Testis (tissue), 3 donors: ENCODE results near the gene XYLT1. TPM values are rescaled to one million over a fixed set of nuclear protein-coding genes. Genes with fewer than 3 reads are reported as not detected.

ENCODE experiments used
- DNase-seq: peaks from one replicate; pipeline ENCODE4 v3.0.0-alpha.2; 2019
- H3K27ac ChIP-seq, 2 donors: fragments of 200-600 bp; sonication (generic); one replicate each; pipeline ENCODE4 v1.5.1; 2019
- H3K27me3 ChIP-seq: fragments of 200-600 bp; sonication (generic); one replicate; pipeline ENCODE4 v1.5.1; 2019
- H3K36me3 ChIP-seq: fragments of 200-600 bp; sonication (generic); one replicate; pipeline ENCODE4 v1.5.1; 2017; ENCODE audit warnings: low read depth; ENCODE audit errors: missing control alignments
- H3K4me1 ChIP-seq: fragments of 200-600 bp; sonication (generic); one replicate; pipeline ENCODE4 v1.5.1; 2019
- H3K4me3 ChIP-seq, 2 donors: fragments of 200-600 bp; sonication (generic); one replicate each; pipeline ENCODE4 v1.5.1; 2017 to 2019
- H3K9me3 ChIP-seq: fragments of 200-600 bp; sonication (generic); one replicate; pipeline ENCODE4 v1.5.1; 2017
- CTCF ChIP-seq, 3 experiments: fragments of 450-650 bp in 2 of 3; fragments of 200-600 bp in 1 of 3; sonication (generic) in 1 of 3; IDR thresholded peaks; one replicate each; pipeline ENCODE4 v1.5.1; 2016 to 2019; ENCODE audit warnings: antibody characterized with exemption in 3 of 3, mild to moderate bottlenecking in 2 of 3, moderate library complexity in 1 of 3
- POLR2A ChIP-seq: fragments of 450-650 bp; IDR thresholded peaks from one replicate; pipeline ENCODE4 v1.6.1; 2017; ENCODE audit warnings: antibody characterized with exemption, mild to moderate bottlenecking, moderate library complexity
- WGBS, 2 donors: methylation state at CpG; one replicate each; pipeline ENCODE4 v1.1.5; 2018; 5-methylcytosine and 5-hydroxymethylcytosine counted together
- intact Hi-C: fragments of 100-400 bp; cut with DNase I; formaldehyde crosslinking; loops from one replicate; pipeline ENCODE4 v1.15.1; 2023; ENCODE audit warnings: low total_unique reads
- polyA plus RNA-seq: library from polyadenylated mRNA; stranded (reverse); fragments of 350-450 nt; fragmentation: Illumina TruSeq; extraction: RNeasy Lipid Tissue Mini Kit (QIAGEN cat#74804); gene quantifications from one replicate; pipeline ENCODE4 v1.2.3, GENCODE V29; 2014; ENCODE audit warnings: low read depth, low replicate concordance; ENCODE audit not compliant: insufficient read depth
- total RNA-seq, 2 donors: library from RNA; depleted of rRNA; stranded (reverse); fragments of >200 nt; gene quantifications; one replicate each; pipeline ENCODE4 v1.2.3, GENCODE V29; 2016

Gene XYLT1
- total and polyA plus RNA-seq, 3 donors from 2014 or later, result 6.5 to 20.7 (median 13.6) TPM

- 95 to 96% methylated on average over 13 of the region's 13 CpGs for WGBS, 2 donors
- TF ChIP-seq CTCF (IDR thresholded peaks at IDR 0.05), result no peak
- TF ChIP-seq POLR2A, result no peak
These were observed 237.3 kb downstream of the XYLT1 start for GRCh38 chr16:17233318-17234002.

GRCh38 chr16:17232487-17232886 lies 238.3 kb downstream of the XYLT1 start:
- intact Hi-C loops, result no loop called here
- no peaks in the 10 kb centered on the region for H3K9me3 ChIP-seq

More at GRCh38 chr16:17233318-17234002, 237.3 kb downstream of the XYLT1 start:
- intact Hi-C loops, result no loop called here
- H3K9me3 ChIP-seq, result no peaks in the 10 kb centered on the region
- H3K4me1 ChIP-seq, result no peaks in the 10 kb centered on the region
- H3K27me3 ChIP-seq, result no peaks in the 10 kb centered on the region
- H3K4me3 ChIP-seq, result no peak overlapping the region
- no peaks in the 10 kb centered on the region for H3K36me3 ChIP-seq
- no peak for DNase-seq
- H3K27ac ChIP-seq, result no peak overlapping the region

DNA sequence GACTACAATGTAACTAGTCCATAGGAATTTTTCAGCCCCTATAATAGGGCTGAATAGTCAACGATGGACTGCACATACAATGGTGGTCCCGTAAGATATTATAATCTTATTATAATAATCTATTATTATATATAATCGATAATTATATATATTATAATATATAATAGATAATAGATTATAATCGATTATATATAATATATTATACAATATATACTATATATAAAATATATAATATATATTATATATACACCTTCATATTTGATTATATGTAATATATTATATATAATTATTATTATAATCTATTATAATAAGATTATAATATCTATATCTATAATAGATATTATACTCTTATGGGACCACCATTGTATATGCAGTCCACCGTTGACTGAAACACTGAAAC lies 238.8 kb downstream of the XYLT1 start:
- 91 to 94% methylated on average over 5 of the region's 5 CpGs for WGBS, 2 donors
- no peak for TF ChIP-seq CTCF (IDR thresholded peaks at IDR 0.05)
- no peak for TF ChIP-seq POLR2A
- Histone ChIP-seq H3K4me3 (no peak overlapping the region), H3K27me3 (no peaks in the 10 kb centered on the region), H3K4me1 (no peaks in the 10 kb centered on the region), H3K36me3 (no peaks in the 10 kb centered on the region), H3K27ac (no peak overlapping the region), H3K9me3 (no peaks in the 10 kb centered on the region)
- DNase-seq, result no peak
- intact Hi-C loops, result no loop called here

More at GRCh38 chr16:17232487-17232886, 238.3 kb downstream of the XYLT1 start:
- Histone ChIP-seq H3K4me1 (no peaks in the 10 kb centered on the region), H3K27me3 (no peaks in the 10 kb centered on the region), H3K4me3 (no peak overlapping the region), H3K27ac (no peak overlapping the region), H3K36me3 (no peaks in the 10 kb centered on the region)
- TF ChIP-seq CTCF (IDR thresholded peaks at IDR 0.05) (no peak), POLR2A (no peak)
- 96 to 97% methylated on average over 6 of the region's 6 CpGs for WGBS, 2 donors
- DNase-seq, result no peak

DNA sequence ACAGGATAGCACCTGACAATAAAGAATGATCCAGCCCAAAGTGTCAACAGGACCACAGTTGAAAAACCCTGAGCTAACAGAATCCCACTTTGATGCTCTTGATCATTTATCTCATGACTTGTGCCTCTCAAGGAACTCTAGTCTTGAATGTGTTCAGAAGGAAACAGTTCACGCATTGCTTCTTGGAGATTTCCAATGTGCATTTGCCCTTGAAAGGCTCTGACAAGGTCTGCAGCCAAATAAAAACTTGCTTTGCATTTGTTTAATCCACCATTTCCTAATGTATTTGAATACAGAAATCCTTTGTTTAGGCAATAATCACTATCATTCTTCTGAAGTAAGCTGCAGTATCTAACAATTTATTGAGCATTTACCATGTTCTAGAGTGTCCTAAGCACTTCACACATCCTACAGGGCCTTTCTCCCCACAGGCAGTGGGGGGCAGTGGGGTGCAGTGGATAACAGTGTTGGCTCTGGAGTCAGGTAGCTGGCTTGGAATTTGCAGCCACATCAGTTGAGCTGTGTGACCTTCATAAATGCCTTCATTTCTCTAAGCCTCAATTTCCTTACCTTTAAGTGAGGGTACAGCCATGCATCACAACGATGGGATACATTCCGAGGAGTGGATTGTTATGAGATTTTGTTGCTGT lies 239.7 kb downstream of the XYLT1 start:
- Histone ChIP-seq H3K4me1 (no peaks in the 10 kb centered on the region), H3K27me3 (no peaks in the 10 kb centered on the region), H3K27ac (no peak overlapping the region), H3K4me3 (no peak overlapping the region), H3K9me3 (no peaks in the 10 kb centered on the region), H3K36me3 (no peaks in the 10 kb centered on the region)
- TF ChIP-seq CTCF (IDR thresholded peaks at IDR 0.05) (no peak), POLR2A (no peak)
- no peak for DNase-seq
- 92 to 98% methylated on average over 3 of the region's 3 CpGs for WGBS, 2 donors
- intact Hi-C loops, result no loop called here
